Neural cell (in vitro differentiated cells): ENCODE measurements around the gene SMAD4. TPM values are rescaled to one million over a fixed set of nuclear protein-coding genes. Genes with fewer than 3 reads are reported as not detected.

Source experiments
- H2AFZ ChIP-seq: fragments of 200-600, 300-800 bp; sonication (generic), shearing (Covaris generic); 2 replicates; pipeline ENCODE4 v1.6.0; 2014; ENCODE audit warnings: low read depth, mild to moderate bottlenecking, antibody characterized with exemption, low read length, moderate library complexity
- H3F3A ChIP-seq: fragments of 200-600 bp; shearing (Covaris generic); 2 replicates; pipeline ENCODE4 v1.6.1; 2016; ENCODE audit warnings: mild to moderate bottlenecking, moderate library complexity, mixed read lengths, antibody characterized with exemption, low read length; ENCODE audit not compliant: insufficient read depth, poor library complexity, severe bottlenecking
- H3K27ac ChIP-seq: fragments of 200-600, 300-800 bp; sonication (generic), shearing (Covaris generic); 2 replicates; pipeline ENCODE4 v1.5.1; 2014; ENCODE audit warnings: mild to moderate bottlenecking, low read length, moderate library complexity
- H3K27me3 ChIP-seq: fragments of 300-800, 200-600 bp; sonication (generic), shearing (Covaris generic); 2 replicates; pipeline ENCODE4 v1.6.0; 2014; ENCODE audit warnings: mild to moderate bottlenecking, low read depth, low read length, moderate library complexity; ENCODE audit not compliant: insufficient read depth
- H3K36me3 ChIP-seq: fragments of 300-800, 200-600 bp; sonication (generic), shearing (Covaris generic); 2 replicates; pipeline ENCODE4 v1.5.1; 2014; ENCODE audit warnings: mild to moderate bottlenecking, antibody characterized with exemption, low read length, moderate library complexity; ENCODE audit not compliant: insufficient read depth
- H3K4me2 ChIP-seq: fragments of 300-800, 200-600 bp; sonication (generic), shearing (Covaris generic); 2 replicates; pipeline ENCODE4 v1.6.0; 2014; ENCODE audit warnings: mild to moderate bottlenecking, low read length
- H3K4me3 ChIP-seq: fragments of 300-800, 200-600 bp; sonication (generic), shearing (Covaris generic); 2 replicates; pipeline ENCODE4 v1.5.1; 2014; ENCODE audit warnings: mild to moderate bottlenecking, low read length, moderate library complexity
- H3K79me2 ChIP-seq: fragments of 200-600 bp; shearing (Covaris generic); replicated peaks from 2 replicates; pipeline ENCODE4 v1.6.0; 2014; ENCODE audit warnings: mild to moderate bottlenecking, low read length, moderate library complexity; ENCODE audit not compliant: insufficient read depth
- H3K9ac ChIP-seq: fragments of 300-800, 200-600 bp; sonication (generic), shearing (Covaris generic); 2 replicates; pipeline ENCODE4 v1.6.1; 2016; ENCODE audit warnings: mild to moderate bottlenecking, low read length, mixed read lengths
- H3K9me2 ChIP-seq: fragments of 200-600 bp; shearing (Covaris generic); 2 replicates; pipeline ENCODE4 v1.6.1; 2016; ENCODE audit warnings: mild to moderate bottlenecking, low read length, mixed read lengths; ENCODE audit not compliant: insufficient read depth
- H3K9me3 ChIP-seq: fragments of 200-600, 300-800 bp; sonication (generic), shearing (Covaris generic); 2 replicates; pipeline ENCODE4 v1.6.1; 2016; ENCODE audit warnings: mild to moderate bottlenecking, mixed run types, low read length, moderate library complexity, mixed read lengths
- H4K20me1 ChIP-seq: fragments of 200-600 bp; shearing (Covaris generic); 2 replicates; pipeline ENCODE4 v1.6.1; 2016; ENCODE audit warnings: mild to moderate bottlenecking, mixed run types; ENCODE audit not compliant: insufficient read depth
- CTCF ChIP-seq: fragments of 450-650 bp; IDR thresholded peaks from 2 replicates; pipeline ENCODE4 v1.5.1; 2014; ENCODE audit warnings: antibody characterized with exemption, mild to moderate bottlenecking, moderate library complexity; ENCODE audit not compliant: poor library complexity, severe bottlenecking
- EP300 ChIP-seq: fragments of 450-650 bp; conservative IDR thresholded peaks from 2 replicates; pipeline ENCODE4 v1.6.1; 2014; ENCODE audit warnings: antibody characterized with exemption, mild to moderate bottlenecking, moderate library complexity; ENCODE audit not compliant: poor library complexity, severe bottlenecking
- EZH2 ChIP-seq: fragments of 200-600, 300-800 bp; shearing (Covaris generic), sonication (generic); IDR thresholded peaks from 2 replicates; pipeline ENCODE4 v1.6.1; 2014; ENCODE audit warnings: antibody characterized with exemption, low read length, borderline replicate concordance, mild to moderate bottlenecking; ENCODE audit not compliant: insufficient read depth, poor library complexity, severe bottlenecking
- MXI1 ChIP-seq: fragments of 450-650 bp; conservative IDR thresholded peaks from 2 replicates; pipeline ENCODE4 v1.6.1; 2014; ENCODE audit warnings: antibody characterized with exemption, mild to moderate bottlenecking; ENCODE audit not compliant: poor library complexity, severe bottlenecking
- POLR2AphosphoS5 ChIP-seq: IDR thresholded peaks from 2 replicates; pipeline ENCODE4 v1.6.1; 2012
- RAD21 ChIP-seq: fragments of 450-650 bp; conservative IDR thresholded peaks from 2 replicates; pipeline ENCODE4 v1.6.1; 2014; ENCODE audit warnings: antibody characterized with exemption, mild to moderate bottlenecking, moderate library complexity
- REST ChIP-seq: IDR thresholded peaks from 2 replicates; pipeline ENCODE4 v1.6.1; 2012; ENCODE audit warnings: borderline replicate concordance
- SMC3 ChIP-seq: fragments of 450-650 bp; conservative IDR thresholded peaks from 2 replicates; pipeline ENCODE4 v1.6.1; 2014; ENCODE audit warnings: antibody characterized with exemption, mild to moderate bottlenecking, moderate library complexity; ENCODE audit not compliant: poor library complexity
- TAF1 ChIP-seq: IDR thresholded peaks from 2 replicates; pipeline ENCODE4 v1.6.1; 2012; ENCODE audit warnings: low read depth
- polyA plus RNA-seq: library from polyadenylated mRNA; depleted of rRNA; stranded (reverse); fragments of >200 nt; gene quantifications from 2 replicates; pipeline ENCODE4 v1.2.3, GENCODE V29; 2014

SMAD4 gene
- polyA plus RNA-seq, 1 donor from 2014 or later = 40.2 TPM

- no peak overlapping the region for H3K9ac ChIP-seq
- H3K27ac ChIP-seq = no peak overlapping the region
- H3K36me3 ChIP-seq = peaks cover 19% of the 10 kb centered on the region
- H3K9me2 ChIP-seq = no peaks in the 10 kb centered on the region
- no peak overlapping the region for H3K4me3 ChIP-seq
- no peaks in the 10 kb centered on the region for H4K20me1 ChIP-seq
- H3K79me2 ChIP-seq = peaks cover 11% of the 10 kb centered on the region
- H3F3A ChIP-seq = no peaks in the 10 kb centered on the region
- TF ChIP-seq POLR2AphosphoS5 = no peak
- H3K9me3 ChIP-seq = peaks cover 4% of the 10 kb centered on the region
- no peaks in the 10 kb centered on the region for H3K27me3 ChIP-seq
- no peak overlapping the region for H2AFZ ChIP-seq
- H3K4me2 ChIP-seq = no peak overlapping the region
These were observed 4.5 kb upstream of the SMAD4 start for GRCh38 chr18:51025512-51025911.

- H3K27ac ChIP-seq = no peak overlapping the region
These were observed 1.7 kb upstream of the SMAD4 start for GRCh38 chr18:51028201-51028805.

More at GRCh38 chr18:51028201-51028805, 1.7 kb upstream of the SMAD4 start:
- TF ChIP-seq POLR2AphosphoS5 (no peak), TAF1 (no peak), SMC3 (no peak), REST (no peak), CTCF (no peak), EZH2 (no peak), RAD21 (no peak), MXI1 (no peak), EP300 (no peak)
- Histone ChIP-seq H4K20me1 (peaks cover 12% of the 10 kb centered on the region), H3K4me3 (peak overlapping the region; percentile 88), H3K9me2 (no peaks in the 10 kb centered on the region), H2AFZ (no peak overlapping the region), H3K4me2 (no peak overlapping the region), H3K36me3 (peaks cover 19% of the 10 kb centered on the region), H3K9me3 (peaks cover 4% of the 10 kb centered on the region), H3K27me3 (no peaks in the 10 kb centered on the region), H3K9ac (no peak overlapping the region), H3K79me2 (peaks cover 37% of the 10 kb centered on the region), H3F3A (no peaks in the 10 kb centered on the region)
